GM18520 (cell line): ENCODE results near the gene KCNMA1.

Experiments used
- ATAC-seq: cut with Tn5 transposase; IDR thresholded peaks from one replicate; pipeline ENCODE4 v1.9.1; 2021; ENCODE audit not compliant: unreplicated experiment

KCNMA1 gene

DNA sequence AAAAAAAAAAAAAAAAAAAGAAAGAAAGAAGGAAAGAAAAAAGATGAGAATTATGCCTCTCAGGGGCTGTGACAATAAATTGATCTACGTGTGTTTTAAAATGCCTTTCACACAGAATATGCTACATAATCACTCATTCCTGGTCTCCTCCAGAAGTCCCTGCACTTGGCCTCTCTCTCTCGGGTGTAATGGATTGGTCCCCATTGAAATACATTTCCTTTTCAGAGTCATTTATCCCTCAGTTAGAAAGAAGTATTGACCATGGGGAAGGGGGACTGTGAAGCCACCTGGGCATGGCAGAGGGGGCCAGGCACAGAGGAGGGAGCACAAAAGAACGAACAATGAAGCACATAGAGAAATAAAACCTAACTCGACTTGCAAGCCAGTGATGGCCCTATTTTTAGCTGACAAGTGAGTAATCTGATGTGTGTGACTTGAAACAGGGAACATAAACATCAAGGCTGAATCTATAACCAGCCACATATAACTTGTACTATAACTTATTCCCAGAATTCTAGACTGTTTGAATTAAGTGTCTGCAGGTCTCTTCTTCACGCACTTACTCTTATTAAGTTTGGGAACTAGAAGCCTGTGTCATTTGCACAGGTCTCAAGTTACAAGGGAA is 490.8 kb downstream of the KCNMA1 start:
- no peak for ATAC-seq

DNA sequence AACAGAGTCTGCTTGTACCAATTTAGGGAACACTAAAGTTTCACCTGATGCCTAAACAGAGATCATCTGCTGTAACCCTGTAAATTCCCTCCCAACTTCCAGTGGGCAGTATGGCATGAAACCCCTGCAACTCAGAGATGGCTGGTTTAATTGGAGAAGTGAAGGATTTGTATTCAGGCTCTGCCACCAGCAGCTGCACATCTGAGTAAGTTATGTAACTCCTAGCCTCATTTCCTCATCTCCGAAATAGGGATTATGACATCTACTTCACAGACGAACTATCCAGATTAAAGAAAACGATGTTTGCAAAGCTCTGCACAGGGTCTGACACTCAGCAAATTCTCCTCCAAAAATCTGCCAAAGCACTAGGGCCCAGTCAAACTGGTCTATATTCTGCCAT is 493.0 kb downstream of the KCNMA1 start:
- ATAC-seq: no peak

DNA sequence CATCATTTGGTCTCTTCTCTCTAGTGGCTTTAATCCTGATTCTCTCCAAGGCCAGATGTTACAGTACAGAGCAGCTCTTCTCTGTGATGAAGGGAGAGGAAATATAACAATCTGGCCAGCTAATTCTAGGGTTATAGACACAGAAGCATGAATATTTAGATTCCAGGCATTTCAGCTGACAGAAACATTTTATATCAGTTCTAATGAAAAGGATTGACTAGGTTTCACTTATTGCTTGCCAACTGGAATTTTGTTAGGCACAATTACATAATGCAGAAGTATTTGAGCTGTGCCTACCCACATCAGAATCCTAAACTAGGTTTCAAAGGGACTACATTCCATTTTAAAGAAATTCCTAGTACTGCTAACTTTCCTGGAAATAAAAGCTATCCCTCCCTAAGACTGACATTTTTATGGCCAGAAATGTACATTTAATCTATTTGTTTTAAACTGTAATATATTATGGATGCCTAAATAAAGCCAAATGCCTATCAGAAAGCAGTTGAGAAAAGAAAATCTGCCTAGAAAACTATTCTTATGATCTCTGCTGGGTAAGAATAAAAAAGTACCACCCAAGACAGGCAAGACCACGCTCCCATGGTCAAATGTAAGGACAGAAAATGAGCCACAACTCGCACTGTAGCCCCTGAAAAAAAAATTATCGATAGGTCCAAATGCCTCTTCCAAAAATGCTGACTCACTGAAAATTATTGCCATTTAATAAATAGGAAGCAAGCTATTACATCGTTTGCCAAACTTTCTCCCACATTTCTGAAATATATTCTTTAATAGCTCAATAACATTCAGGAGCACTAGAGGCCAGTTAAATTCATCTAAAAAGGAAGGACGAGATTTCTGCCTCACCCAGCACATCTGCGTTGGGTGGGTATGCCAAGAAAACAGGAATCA is 498.1 kb downstream of the KCNMA1 start:
- ATAC-seq: no peak

DNA sequence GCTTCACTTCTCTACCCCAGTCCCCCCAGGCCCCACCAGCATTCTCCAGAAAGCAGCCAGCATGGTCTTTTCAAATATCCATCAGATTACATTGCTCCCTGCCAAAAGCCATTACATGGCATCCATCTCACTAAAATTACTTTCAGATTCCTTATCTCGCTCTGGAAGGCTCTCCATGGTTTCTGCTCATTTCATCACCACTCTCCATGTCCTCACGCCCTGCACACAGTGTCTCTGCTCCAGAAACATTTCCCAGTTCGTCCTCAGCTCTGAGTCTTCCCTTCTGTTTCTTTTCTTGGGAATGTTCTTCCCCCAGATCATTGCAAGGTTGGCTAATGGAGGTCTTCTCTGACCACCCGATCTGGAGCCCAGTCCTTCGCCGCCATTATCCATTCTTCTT is 499.1 kb downstream of the KCNMA1 start:
- ATAC-seq: no peak

DNA sequence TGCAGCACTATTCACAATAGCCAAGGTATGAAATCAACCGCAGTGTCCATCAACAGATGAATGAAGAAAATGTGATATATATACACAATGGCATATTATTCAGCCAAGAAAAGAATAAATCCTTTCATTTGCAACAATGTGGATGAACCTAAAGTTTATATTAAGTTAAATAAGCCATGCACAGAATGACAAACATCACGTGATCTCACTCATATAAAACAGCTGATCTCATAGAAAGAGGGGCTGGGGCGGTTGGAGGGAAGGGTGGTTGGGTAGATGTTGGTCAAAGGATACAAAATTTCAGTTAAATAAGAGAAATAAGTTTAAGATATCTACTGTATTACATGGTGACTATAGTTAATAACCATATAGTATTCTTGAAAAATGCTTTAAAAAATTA is 502.1 kb downstream of the KCNMA1 start:
- ATAC-seq: no peak

DNA sequence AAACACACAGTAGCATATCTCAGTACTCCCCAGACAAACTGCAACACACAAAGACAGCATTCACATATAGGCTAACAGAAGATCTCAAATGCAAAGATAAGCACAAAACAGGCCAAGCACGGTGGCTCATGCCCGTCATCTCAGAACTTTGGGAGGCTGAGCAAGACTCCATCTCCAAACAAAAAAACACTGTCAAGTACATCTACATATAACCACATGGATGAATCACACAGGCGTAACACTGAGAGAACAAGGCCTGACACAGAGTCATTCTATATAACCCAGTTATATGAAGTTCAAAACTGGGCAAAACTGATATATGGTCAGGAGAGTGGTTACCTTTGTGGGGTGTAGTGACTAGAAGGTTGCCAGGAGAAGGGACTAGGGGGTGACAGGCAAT is 506.4 kb downstream of the KCNMA1 start:
- ATAC-seq: no peak

DNA sequence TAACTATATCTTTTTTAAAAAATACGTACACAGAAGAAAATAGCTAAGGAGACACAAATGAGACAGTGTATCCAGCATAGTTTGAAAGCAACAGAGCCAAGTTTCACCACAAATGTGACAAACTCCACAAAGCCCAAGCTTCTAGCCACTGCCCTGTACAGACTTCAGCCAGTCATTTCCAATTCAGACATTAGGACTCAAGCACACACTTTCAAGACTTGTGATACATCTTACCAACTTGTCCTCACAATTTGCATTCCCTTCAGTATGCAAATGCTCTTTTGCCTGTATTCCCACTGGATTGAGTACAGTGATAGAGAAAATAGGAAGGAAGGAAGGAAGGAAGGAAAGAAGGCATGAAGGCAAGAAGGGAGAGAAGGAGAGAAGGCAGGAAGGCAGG is 510.4 kb downstream of the KCNMA1 start:
- ATAC-seq: no peak

DNA sequence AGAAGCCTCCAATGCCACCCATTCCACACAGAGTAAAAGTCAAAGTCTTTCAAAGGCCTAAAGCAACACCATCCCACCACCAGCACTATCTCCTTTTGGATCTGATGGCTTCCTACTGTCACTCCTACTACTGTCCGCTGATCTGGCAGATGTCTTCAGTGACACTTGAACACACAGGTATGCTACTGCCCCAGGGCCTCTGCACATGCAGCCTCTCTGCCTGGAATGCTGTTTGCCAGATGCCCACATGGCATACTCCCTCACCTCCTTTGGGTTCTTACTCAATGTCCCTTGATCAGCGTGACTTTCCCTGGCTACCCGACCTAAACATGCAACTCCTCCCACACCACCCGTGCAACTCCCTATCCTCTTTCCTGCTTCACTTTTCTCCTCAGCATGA is 512.4 kb downstream of the KCNMA1 start:
- ATAC-seq: no peak

DNA sequence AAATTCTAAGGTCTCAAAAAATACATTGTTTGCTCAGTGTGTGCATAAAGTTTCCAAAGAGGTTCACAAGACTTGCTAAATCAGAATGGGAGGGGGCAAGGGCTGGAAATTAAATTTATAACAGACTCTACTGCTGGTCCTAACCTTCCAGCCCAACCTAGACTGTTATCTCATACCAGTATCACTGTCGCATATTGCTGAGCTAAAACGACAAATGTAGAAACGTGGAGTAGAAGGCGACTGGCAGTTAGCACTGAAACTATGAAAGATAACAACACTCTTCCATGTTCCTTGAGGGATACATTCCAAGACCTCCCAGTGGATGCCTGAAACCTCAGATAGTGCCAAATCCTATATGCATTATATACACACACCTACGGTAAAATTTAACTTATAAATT is 514.3 kb downstream of the KCNMA1 start:
- ATAC-seq: no peak

DNA sequence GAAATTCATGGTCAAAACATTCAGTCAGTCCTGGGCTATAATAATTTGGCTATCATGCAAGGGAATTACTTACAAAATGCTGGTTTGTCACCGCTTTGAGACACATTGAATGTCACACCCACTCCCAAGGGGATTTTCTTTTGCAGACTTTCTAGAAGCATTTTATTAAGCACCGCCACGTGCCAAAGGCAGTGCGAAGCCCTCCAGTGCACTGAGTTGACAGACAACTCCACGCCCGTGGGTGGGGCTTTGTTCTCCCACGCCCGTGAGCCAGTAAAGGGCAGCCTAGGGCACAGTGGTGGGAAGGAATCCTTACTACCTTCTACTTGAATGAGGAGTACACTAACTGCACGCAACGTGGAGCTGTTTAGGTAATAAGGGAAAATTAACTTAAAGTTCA is 515.8 kb downstream of the KCNMA1 start:
- no peak for ATAC-seq

DNA sequence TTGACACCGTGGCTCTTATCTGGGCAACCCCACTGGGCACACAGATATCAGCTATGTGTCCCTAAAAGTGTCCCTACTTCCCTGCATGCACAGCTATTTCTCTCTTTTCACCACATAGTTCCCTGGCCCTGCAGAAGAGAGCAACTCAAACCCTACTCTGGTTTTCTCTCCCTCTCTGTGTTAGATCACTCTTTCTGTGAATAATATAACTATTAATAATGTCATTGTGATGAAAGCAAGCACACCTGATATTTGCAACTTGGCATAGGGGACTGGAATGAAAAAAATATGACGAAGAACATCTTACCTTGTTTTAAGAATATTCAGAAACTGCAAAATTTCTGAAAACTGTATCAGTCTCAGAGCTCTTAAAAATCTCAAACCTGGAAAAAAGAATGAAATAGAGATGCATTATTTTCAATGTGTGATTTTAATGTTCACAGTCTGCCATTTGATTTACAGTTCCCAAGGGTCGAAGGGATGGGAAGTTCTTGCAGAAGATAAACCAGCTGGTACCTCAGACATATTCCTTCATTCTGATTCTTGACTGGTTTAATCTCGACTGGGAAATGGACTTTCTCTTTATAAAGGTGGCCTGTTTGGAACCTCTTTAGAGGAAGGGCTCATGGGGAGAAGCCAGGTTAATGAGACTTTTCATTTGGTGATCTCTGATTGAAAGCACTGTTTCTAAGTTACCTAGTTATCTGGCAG is 516.8 kb downstream of the KCNMA1 start:
- ATAC-seq: no peak

DNA sequence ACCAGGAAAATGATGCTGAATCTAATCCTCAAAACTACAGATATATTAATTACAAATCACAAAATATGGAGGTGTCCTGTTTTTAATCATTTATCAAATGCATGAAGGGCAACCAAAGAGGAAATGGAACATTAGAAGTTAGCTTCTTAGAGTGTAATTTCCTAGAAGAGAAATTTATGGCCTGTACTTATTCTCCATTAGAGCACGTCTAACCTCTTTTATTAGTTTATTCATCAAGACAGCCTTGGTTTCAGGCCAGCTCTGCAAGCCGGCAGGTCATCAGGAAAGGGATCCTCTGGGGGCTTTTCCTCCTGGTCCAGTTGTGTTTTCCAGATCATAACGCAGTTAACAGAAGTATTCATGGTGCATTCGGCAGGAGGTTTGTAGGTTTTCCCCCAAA is 517.6 kb downstream of the KCNMA1 start:
- ATAC-seq: no peak

DNA sequence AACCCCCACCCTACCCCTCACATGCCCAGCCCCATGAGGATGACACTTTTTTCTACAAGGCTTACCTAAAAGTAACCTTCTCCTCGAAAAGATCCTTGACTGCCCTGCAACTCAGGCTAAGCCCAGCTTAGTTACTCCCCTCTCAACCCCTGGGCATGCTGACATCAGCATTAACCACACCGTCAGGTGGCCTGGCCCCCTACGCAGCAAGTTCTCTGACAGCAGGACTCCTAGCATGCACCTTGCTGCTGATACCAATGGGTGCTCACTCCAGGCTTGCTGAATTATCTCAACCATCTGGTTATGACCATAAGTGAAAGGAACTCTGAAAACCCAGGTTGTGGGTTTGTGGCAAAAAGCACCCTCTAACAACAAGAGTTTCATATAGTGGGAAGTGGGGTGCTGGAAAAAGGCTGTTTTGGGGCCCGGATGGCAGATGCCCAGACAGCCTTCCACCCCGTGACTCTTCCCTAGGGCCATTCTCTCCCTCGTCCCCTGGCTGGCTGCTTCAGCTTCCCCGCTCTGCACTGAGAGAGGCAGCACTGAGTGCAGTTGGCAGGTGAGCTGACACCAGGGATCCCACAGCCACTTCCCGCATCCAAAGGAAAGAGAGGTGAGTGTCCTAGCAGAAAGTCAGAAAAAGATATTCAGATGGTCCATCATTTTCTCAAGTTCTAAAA is 518.9 kb downstream of the KCNMA1 start:
- no peak for ATAC-seq

DNA sequence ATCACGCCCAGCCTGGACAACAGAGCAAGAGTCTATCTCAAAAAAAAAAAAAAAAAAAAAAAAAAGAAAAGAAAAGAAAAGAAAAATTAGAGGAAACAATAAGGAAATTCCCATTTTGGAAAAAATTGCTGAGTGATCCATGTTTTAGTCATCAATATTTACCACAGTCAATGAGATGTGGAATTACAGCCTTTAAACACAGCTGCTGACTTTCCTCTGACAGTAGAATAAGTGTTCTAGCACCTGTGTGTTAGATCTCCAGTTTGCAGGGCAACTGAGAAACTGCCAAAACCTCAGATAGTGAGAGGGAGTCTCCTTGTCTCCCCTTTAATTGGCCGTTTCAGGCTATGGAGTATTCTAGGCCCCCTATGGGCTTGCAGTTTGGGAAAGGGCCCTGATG is 520.1 kb downstream of the KCNMA1 start:
- no peak for ATAC-seq

DNA sequence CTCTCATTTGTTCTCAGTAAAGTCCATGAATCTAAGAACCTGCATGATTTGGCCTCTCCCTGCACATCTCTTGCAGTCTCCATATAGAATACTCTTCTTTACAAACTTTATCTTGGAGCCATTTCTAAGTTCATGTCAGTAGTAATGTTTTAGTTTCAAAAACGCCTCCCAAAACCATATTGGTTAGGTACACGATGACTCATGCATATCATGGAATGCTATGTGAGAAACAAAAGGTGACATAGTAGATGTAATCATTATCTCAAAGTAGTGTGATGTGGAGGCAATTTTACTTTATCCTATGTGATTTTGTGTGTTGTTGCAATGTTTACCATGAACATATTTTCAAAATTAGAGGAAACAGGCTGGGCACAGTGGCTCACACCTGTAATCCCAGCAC is 520.7 kb downstream of the KCNMA1 start:
- no peak for ATAC-seq

DNA sequence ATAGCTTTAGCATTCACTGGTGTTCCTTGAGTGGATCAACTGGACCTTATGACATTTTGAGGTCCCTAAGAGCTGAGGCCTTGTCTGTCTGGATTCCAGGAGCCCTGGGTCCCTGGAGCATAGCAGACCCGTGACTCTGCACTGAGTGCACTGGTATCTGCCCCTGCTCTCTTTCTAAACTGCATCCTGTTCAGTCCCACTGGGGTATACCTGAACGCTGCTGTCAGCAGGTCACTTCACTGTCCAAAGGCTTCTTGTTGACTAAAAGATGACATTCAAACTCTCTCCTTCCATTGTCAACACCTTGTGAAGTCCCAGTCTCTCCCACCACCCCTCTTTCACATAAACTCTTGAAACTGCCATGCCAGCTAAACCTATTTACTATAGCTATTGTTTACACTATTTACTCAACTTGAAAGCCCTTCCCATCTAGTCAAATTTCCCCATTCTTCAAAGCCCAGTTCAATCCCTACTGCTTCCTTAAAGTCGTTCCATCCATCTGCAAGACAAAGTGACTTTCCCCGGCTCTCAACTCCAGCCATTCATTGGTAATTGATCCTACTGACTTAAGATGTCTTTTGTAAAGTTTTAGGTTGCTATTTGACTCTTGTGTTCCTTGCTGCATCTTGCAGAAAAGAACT is 523.3 kb downstream of the KCNMA1 start:
- no peak for ATAC-seq

DNA sequence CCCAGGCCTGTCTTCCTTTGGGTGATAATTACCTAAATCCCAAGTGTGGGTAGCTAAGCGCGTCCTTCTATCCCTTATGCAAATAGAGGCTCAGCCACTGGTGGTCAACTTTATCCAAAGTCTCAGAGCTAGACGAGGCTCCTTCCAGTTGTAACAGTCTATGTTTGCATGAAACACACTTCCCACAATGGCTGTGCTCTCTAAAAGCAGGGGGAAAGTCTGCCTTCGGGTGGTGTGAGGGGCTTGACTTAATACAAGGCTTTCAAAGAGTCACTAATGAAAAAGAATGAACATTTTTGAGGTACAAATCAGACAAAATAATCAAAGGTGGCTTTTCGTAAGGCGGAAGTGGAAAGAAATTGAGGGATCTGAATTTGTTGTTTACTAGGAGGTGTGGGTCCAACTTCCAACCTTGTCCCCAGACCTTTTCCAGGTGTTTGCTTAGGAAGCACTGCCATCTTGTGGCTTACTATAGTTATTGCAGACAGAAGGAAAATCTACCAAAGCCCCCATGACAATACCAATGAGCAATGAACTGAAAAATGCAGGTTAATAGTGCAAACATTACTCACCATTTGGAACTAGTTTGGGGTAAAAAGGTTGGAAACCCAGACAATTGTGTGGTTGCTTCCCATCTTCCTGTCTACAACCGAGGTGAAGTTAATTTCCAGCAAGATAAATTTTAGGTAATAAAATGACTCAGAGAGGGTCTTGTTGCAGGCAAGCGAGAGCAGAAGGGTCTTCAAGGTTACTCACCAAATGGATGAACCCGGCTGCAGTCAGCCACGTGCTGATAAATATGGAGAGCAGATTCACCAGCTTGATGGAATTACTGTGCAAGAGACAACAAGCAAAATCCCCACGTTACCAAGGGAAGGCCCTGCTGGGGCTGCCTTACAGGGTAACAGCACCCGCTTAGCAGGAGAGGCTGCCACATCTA is 525.7 kb downstream of the KCNMA1 start:
- ATAC-seq: no peak

DNA sequence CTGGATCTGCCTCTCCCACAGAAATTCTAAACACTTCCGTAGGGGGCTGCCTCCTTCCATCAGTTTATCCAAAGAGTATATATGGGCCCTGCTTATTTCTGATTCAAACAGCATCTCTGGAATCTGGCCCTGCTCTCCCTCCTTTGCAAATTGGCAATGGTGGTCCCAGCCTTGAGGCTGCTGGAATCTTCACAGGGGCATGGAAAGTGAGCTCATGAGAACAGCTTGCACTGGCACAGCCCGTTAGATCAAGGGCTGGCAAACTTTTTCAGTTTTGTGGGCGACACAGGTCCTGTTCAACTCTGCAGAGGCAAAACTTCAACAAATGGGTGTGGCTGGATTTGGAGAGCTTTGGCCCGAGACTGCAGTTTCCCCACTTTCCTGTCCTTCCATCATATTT is 526.9 kb downstream of the KCNMA1 start:
- ATAC-seq: no peak

DNA sequence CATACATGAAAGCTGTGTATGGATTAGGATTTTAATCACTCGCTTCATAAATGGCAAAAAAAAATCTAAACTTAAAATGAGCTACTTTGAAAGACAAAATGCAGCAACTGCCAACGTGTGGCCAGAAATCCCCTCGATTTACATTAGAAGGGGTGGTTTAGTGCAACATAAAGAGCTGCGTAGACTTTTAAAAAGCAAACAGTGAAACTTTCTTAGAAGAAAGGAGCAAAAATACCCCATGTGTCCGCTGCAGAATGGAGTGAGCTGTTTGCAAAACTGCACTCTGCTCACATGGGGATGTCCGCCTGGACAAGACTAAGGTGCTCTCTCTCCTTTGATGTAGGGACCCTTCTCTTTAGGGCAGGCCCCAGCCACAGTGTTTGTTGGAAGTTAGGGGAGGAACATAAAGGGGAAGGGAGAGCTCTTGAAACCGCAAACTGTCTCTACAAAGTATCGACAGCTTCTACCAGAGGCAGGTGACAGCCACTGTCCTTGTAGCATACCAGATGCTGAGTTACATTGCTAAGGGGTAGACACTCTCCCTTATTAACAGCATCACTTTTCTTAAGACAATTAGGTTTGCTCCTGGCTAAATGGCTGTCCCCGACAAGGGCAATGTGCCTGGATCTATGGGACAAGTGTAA is 528.1 kb downstream of the KCNMA1 start:
- ATAC-seq: no peak
